Measurements from ENCODE around the gene SPP1. TPM values are rescaled to one million over a fixed set of nuclear protein-coding genes. Genes with fewer than 3 reads are reported as not detected.

Gene SPP1
- total RNA-seq, 4 donors from 2014 or later, result 1.4 to 13.6 (median 6.0) TPM; not detected in 1

GRCh38 chr4:88015659-88016295 lies 40.3 kb downstream of the SPP1 start:
- in situ Hi-C loops (cut with MboI; ENCODE audit: low sequenced_read_pairs in 4 of 4), result loop anchor here in 1 of 4 donors (25.0 kb wide), 1 partner anchor 478 kb away; the partner anchor contains the start of gene SPARCL1
- DNase-seq (no peak), ATAC-seq (no peak)
- Histone ChIP-seq H3K27me3 (no peaks in the 10 kb centered on the region), H3K36me3 (no peaks in the 10 kb centered on the region), H3K4me1 (peaks cover 10 to 23% of the 10 kb centered on the region in 2 donors), H3K27ac (peak overlapping the region in 1 of 4 donors; percentile 85), H3K4me3 (no peak overlapping the region), H3K9me3 (no peaks in the 10 kb centered on the region)
- intact Hi-C loops (cut with DNase I; ENCODE audit: low total_unique reads), result no loop called here
- TF ChIP-seq POLR2A (IDR thresholded peaks at IDR 0.05) (no peak), CTCF (IDR thresholded peaks at IDR 0.05 in 4 of 5, conservative IDR thresholded peaks at IDR 0.05 in 1 of 5) (no peak)

GRCh38 chr4:88017516-88018297 lies 42.2 kb downstream of the SPP1 start:
- ATAC-seq (peak; percentile 98 to 99), DNase-seq (peak; percentile 18 to 35)
- Histone ChIP-seq H3K9me3 (no peaks in the 10 kb centered on the region), H3K27ac (peak overlapping the region; percentile 72 to 85 (median 78)), H3K4me3 (peak overlapping the region in 2 of 4 donors; percentile 12 to 36), H3K36me3 (no peaks in the 10 kb centered on the region), H3K27me3 (no peaks in the 10 kb centered on the region), H3K4me1 (peaks cover 10 to 21% of the 10 kb centered on the region in 2 donors)
- TF ChIP-seq CTCF (IDR thresholded peaks at IDR 0.05 in 4 of 5, conservative IDR thresholded peaks at IDR 0.05 in 1 of 5), result no peak
- peak in 1 of 2 donors; percentile 21 for TF ChIP-seq POLR2A (IDR thresholded peaks at IDR 0.05)
- intact Hi-C loops (cut with DNase I; ENCODE audit: low total_unique reads), result no loop called here
- in situ Hi-C loops (cut with MboI; ENCODE audit: low sequenced_read_pairs in 4 of 4), result loop anchor here in 1 of 4 donors (25.0 kb wide), 1 partner anchor 480 kb away; the partner anchor contains the start of gene SPARCL1

GRCh38 chr4:88018466-88018865 lies 43.0 kb downstream of the SPP1 start:
- ATAC-seq, result peak; percentile 61 to 79
- intact Hi-C loops (cut with DNase I; ENCODE audit: low total_unique reads) (no loop called here), in situ Hi-C loops (cut with MboI; ENCODE audit: low sequenced_read_pairs in 4 of 4) (loop anchor here in 1 of 4 donors (25.0 kb wide), 1 partner anchor 481 kb away; the partner anchor contains the start of gene SPARCL1)
- H3K27me3 ChIP-seq, result no peaks in the 10 kb centered on the region
- peak overlapping the region in 2 of 4 donors; percentile 12 to 36 for H3K4me3 ChIP-seq
- peak overlapping the region; percentile 72 to 85 (median 78) for H3K27ac ChIP-seq
- H3K36me3 ChIP-seq, result no peaks in the 10 kb centered on the region
- TF ChIP-seq POLR2A (IDR thresholded peaks at IDR 0.05) (no peak), CTCF (IDR thresholded peaks at IDR 0.05 in 4 of 5, conservative IDR thresholded peaks at IDR 0.05 in 1 of 5) (no peak)
- peaks cover 10 to 18% of the 10 kb centered on the region in 2 donors for H3K4me1 ChIP-seq
- no peaks in the 10 kb centered on the region for H3K9me3 ChIP-seq
- peak in 1 of 2 donors; percentile 42 for DNase-seq

- Histone ChIP-seq H3K27me3 (no peaks in the 10 kb centered on the region), H3K4me1 (peaks cover 10 to 18% of the 10 kb centered on the region in 2 donors), H3K36me3 (no peaks in the 10 kb centered on the region), H3K4me3 (no peak overlapping the region), H3K9me3 (no peaks in the 10 kb centered on the region), H3K27ac (no peak overlapping the region)
- TF ChIP-seq POLR2A (IDR thresholded peaks at IDR 0.05) (no peak), CTCF (IDR thresholded peaks at IDR 0.05 in 4 of 5, conservative IDR thresholded peaks at IDR 0.05 in 1 of 5) (no peak)
- ATAC-seq, result no peak
- DNase-seq, result no peak
- intact Hi-C loops (cut with DNase I; ENCODE audit: low total_unique reads), result no loop called here
- in situ Hi-C loops (cut with MboI; ENCODE audit: low sequenced_read_pairs in 4 of 4), result loop anchor here in 1 of 4 donors (25.0 kb wide), 1 partner anchor 485 kb away; the partner anchor contains the start of gene SPARCL1
Measured at GRCh38 chr4:88021824-88022223, 46.3 kb downstream of the SPP1 start.

All from gastrocnemius medialis (tissue), 4 donors.